WTC11 (cell line): ENCODE measurements around the gene ERF. TPM values are rescaled to one million over a fixed set of nuclear protein-coding genes. Genes with fewer than 3 reads are reported as not detected.

ENCODE experiments used
- ATAC-seq: fragments of 200-7000 bp; cut with Tn5 transposase; 2 replicates; pipeline ENCODE4 v1.10.0; 2021; ENCODE audit warnings: mild to moderate bottlenecking, moderate library complexity
- CTCF ChIA-PET: fragments of 300-600 bp; sonication (Branson Sonifier 250); formaldehyde crosslinking; loops from one replicate; lab custom pipeline; 2021; ENCODE audit warnings: antibody characterized with exemption; lab: Charles Lee
- POLR2A ChIA-PET: fragments of 350-600 bp; sonication (Branson Sonifier 250); formaldehyde crosslinking; loops from one replicate; lab custom pipeline; 2021; ENCODE audit warnings: antibody characterized with exemption; lab: Charles Lee
- DNase-seq: peaks from one replicate; pipeline ENCODE4 v3.0.0; 2021; ENCODE audit warnings: low spot score
- H3K27ac Mint-ChIP-seq: 2 replicates; pipeline ENCODE4 v1.8.0; 2021; ENCODE audit warnings: mixed read lengths
- H3K27me3 Mint-ChIP-seq: 2 replicates; pipeline ENCODE4 v1.8.0; 2021; ENCODE audit warnings: low read depth, mild to moderate bottlenecking, moderate library complexity, mixed read lengths
- H3K36me3 Mint-ChIP-seq: 2 replicates; pipeline ENCODE4 v1.8.0; 2021; ENCODE audit warnings: mixed read lengths
- H3K4me1 Mint-ChIP-seq: 2 replicates; pipeline ENCODE4 v1.8.0; 2022; ENCODE audit warnings: mixed read lengths
- H3K4me3 Mint-ChIP-seq: 2 replicates; pipeline ENCODE4 v1.8.0; 2021; ENCODE audit warnings: mild to moderate bottlenecking, moderate library complexity, mixed read lengths
- H3K9me3 Mint-ChIP-seq: 2 replicates; pipeline ENCODE4 v1.8.0; 2021; ENCODE audit warnings: mixed read lengths
- AR ChIP-seq: fragments of 250-450 bp; sonication (Bioruptor Pico); IDR thresholded peaks from 2 replicates; pipeline ENCODE4 v1.9.0; 2021; ENCODE audit warnings: mild to moderate bottlenecking
- CREB1 ChIP-seq: sonication (generic); formaldehyde crosslinking; IDR thresholded peaks from 2 replicates; pipeline ENCODE4 v1.8.0; 2023; ENCODE audit warnings: mild to moderate bottlenecking, missing genetic modification reagents
- E2F4 ChIP-seq: sonication (generic); formaldehyde crosslinking; IDR thresholded peaks from 2 replicates; pipeline ENCODE4 v1.8.1; 2022; ENCODE audit warnings: low read depth, mild to moderate bottlenecking, moderate library complexity, missing genetic modification reagents, borderline replicate concordance
- E2F5 ChIP-seq: sonication (generic); formaldehyde crosslinking; IDR thresholded peaks from 2 replicates; pipeline ENCODE4 v1.8.1; 2022; ENCODE audit warnings: mild to moderate bottlenecking, moderate library complexity, missing genetic modification reagents
- ESRRA ChIP-seq: sonication (generic); formaldehyde crosslinking; IDR thresholded peaks from 2 replicates; pipeline ENCODE4 v1.8.1; 2022; ENCODE audit warnings: mild to moderate bottlenecking, missing genetic modification reagents, borderline replicate concordance
- FOXJ3 ChIP-seq: sonication (generic); formaldehyde crosslinking; IDR thresholded peaks from 2 replicates; pipeline ENCODE4 v1.9.0; 2021; ENCODE audit warnings: missing genetic modification reagents, mild to moderate bottlenecking, borderline replicate concordance
- FOXP1 ChIP-seq: sonication (generic); formaldehyde crosslinking; IDR thresholded peaks from 2 replicates; pipeline ENCODE4 v1.8.0; 2022; ENCODE audit warnings: missing genetic modification reagents, mild to moderate bottlenecking, moderate library complexity, borderline replicate concordance
- MXD4 ChIP-seq: fragments of 250-450 bp; sonication (Bioruptor Pico); IDR thresholded peaks from 2 replicates; pipeline ENCODE4 v1.8.0; 2021; ENCODE audit warnings: mild to moderate bottlenecking, moderate library complexity, borderline replicate concordance
- MYBL2 ChIP-seq: sonication (generic); formaldehyde crosslinking; IDR thresholded peaks from 2 replicates; pipeline ENCODE4 v1.8.1; 2023; ENCODE audit warnings: mild to moderate bottlenecking, moderate library complexity, missing genetic modification reagents
- NFATC4 ChIP-seq: fragments of 250-450 bp; sonication (Bioruptor Pico); IDR thresholded peaks from 2 replicates; pipeline ENCODE4 v1.9.0; 2021; ENCODE audit warnings: mild to moderate bottlenecking
- NFYB ChIP-seq: sonication (generic); formaldehyde crosslinking; conservative IDR thresholded peaks from 2 replicates; pipeline ENCODE4 v1.8.0; 2022; ENCODE audit warnings: low read depth, missing genetic modification reagents
- PREB ChIP-seq: sonication (generic); formaldehyde crosslinking; IDR thresholded peaks from 2 replicates; pipeline ENCODE4 v1.8.1; 2022; ENCODE audit warnings: mild to moderate bottlenecking, missing genetic modification reagents, moderate library complexity, borderline replicate concordance
- SMAD3 ChIP-seq: sonication (generic); formaldehyde crosslinking; IDR thresholded peaks from 2 replicates; pipeline ENCODE4 v1.8.0; 2022; ENCODE audit warnings: missing genetic modification reagents, mild to moderate bottlenecking, borderline replicate concordance
- SMAD4 ChIP-seq: sonication (generic); formaldehyde crosslinking; IDR thresholded peaks from 2 replicates; pipeline ENCODE4 v1.8.0; 2022; ENCODE audit warnings: mild to moderate bottlenecking, missing genetic modification reagents
- TEAD4 ChIP-seq: sonication (generic); formaldehyde crosslinking; IDR thresholded peaks from 2 replicates; pipeline ENCODE4 v1.8.0; 2022; ENCODE audit warnings: mild to moderate bottlenecking, missing genetic modification reagents
- TP53 ChIP-seq: sonication (generic); formaldehyde crosslinking; IDR thresholded peaks from 2 replicates; pipeline ENCODE4 v1.8.1; 2023; ENCODE audit warnings: mild to moderate bottlenecking, missing genetic modification reagents
- ZNF121 ChIP-seq: sonication (generic); formaldehyde crosslinking; IDR thresholded peaks from 2 replicates; pipeline ENCODE4 v1.8.0; 2023; ENCODE audit warnings: missing genetic modification reagents
- ZNF396 ChIP-seq: fragments of 250-450 bp; sonication (Bioruptor Pico); IDR thresholded peaks from 2 replicates; pipeline ENCODE4 v1.8.0; 2021; ENCODE audit warnings: mild to moderate bottlenecking, moderate library complexity, borderline replicate concordance
- ZNF532 ChIP-seq: fragments of 250-450 bp; sonication (Bioruptor Pico); IDR thresholded peaks from 2 replicates; pipeline ENCODE4 v1.9.0; 2021; ENCODE audit warnings: mild to moderate bottlenecking, borderline replicate concordance
- total RNA-seq: library from RNA; stranded (reverse); gene quantifications from 3 replicates; pipeline ENCODE4 v1.2.3, GENCODE V29; 2021

Gene ERF
- total RNA-seq, 1 experiment from 2014 or later: 65.9 TPM

GRCh38 chr19:42274065-42274682, 19.2 kb upstream of the ERF start:
- DNase-seq (no peak), ATAC-seq (no peak)
- Mint-ChIP-seq H3K4me3 (no peak overlapping the region), H3K36me3 (0 out of 2 replicates have a peak, but pooled peaks cover 2% of the 10 kb centered on the region), H3K9me3 (no peaks in the 10 kb centered on the region), H3K27ac (no peak overlapping the region), H3K27me3 (no peaks in the 10 kb centered on the region), H3K4me1 (peaks cover 20% of the 10 kb centered on the region)
- POLR2A ChIA-PET: no interaction called here
- TF ChIP-seq NFYB (CRISPR knock-in tag) (no peak), SMAD4 (CRISPR knock-in tag) (no peak), E2F5 (CRISPR knock-in tag) (no peak), FOXP1 (CRISPR knock-in tag) (no peak), FOXJ3 (CRISPR knock-in tag) (no peak), ZNF121 (CRISPR knock-in tag) (no peak)
- CTCF ChIA-PET: interaction anchor here (0.5 kb wide), 1 partner anchor 15 kb away, joined by 4 read pairs; no protein-coding TSS in a partner anchor

- CTCF ChIA-PET: no interaction called here
- Mint-ChIP-seq H3K36me3 (0 out of 2 replicates have a peak, but pooled peaks cover 2% of the 10 kb centered on the region), H3K9me3 (no peaks in the 10 kb centered on the region), H3K4me1 (peaks cover 18% of the 10 kb centered on the region), H3K27me3 (no peaks in the 10 kb centered on the region), H3K27ac (no peak overlapping the region), H3K4me3 (no peak overlapping the region)
- POLR2A ChIA-PET: no interaction called here
- TF ChIP-seq AR (CRISPR knock-in tag) (no peak), TEAD4 (CRISPR knock-in tag) (no peak)
- DNase-seq (no peak), ATAC-seq (no peak)
Measured at GRCh38 chr19:42273407-42274064, 18.6 kb upstream of the ERF start.

GRCh38 chr19:42272989-42273406, 18.1 kb upstream of the ERF start:
- no peak for TF ChIP-seq ESRRA
- no peak for TF ChIP-seq ZNF396 (CRISPR knock-in tag)
- no peak for TF ChIP-seq MYBL2
- TF ChIP-seq ZNF532: no peak
- no peak for TF ChIP-seq NFATC4 (CRISPR knock-in tag)
- TF ChIP-seq CREB1: no peak
- TF ChIP-seq TP53 (CRISPR knock-in tag): no peak
- TF ChIP-seq PREB: no peak
- no peak for TF ChIP-seq SMAD3 (CRISPR knock-in tag)
- no peak for TF ChIP-seq E2F4 (CRISPR knock-in tag)
- TF ChIP-seq MXD4 (CRISPR knock-in tag): no peak
- 0 out of 2 replicates have a peak, but pooled peaks cover 2% of the 10 kb centered on the region for H3K36me3 Mint-ChIP-seq
- ATAC-seq (no peak), DNase-seq (no peak)
- H3K4me3 Mint-ChIP-seq: no peak overlapping the region
- no peaks in the 10 kb centered on the region; the same call in 1 of the 2 replicates for H3K27me3 Mint-ChIP-seq
- ChIA-PET CTCF (no interaction called here), POLR2A (no interaction called here)
- H3K4me1 Mint-ChIP-seq: peaks cover 15% of the 10 kb centered on the region
- H3K27ac Mint-ChIP-seq: no peak overlapping the region
- no peaks in the 10 kb centered on the region for H3K9me3 Mint-ChIP-seq
